K562 (cell line): ENCODE measurements around the gene EEF1AKMT1. TPM values are rescaled to one million over a fixed set of nuclear protein-coding genes. Genes with fewer than 3 reads are reported as not detected.

ENCODE experiments used
- CREM ChIP-seq: IDR thresholded peaks from 2 replicates; pipeline ENCODE4 v1.6.1; 2014; ENCODE audit warnings: antibody characterized with exemption, low read depth
- KAT8 ChIP-seq: fragments of 450-650 bp; IDR thresholded peaks from 2 replicates; pipeline ENCODE4 v1.6.1; 2016; ENCODE audit warnings: low read depth, mild to moderate bottlenecking
- MTA3 ChIP-seq: fragments of 450-650 bp; formaldehyde crosslinking; IDR thresholded peaks from 2 replicates; pipeline ENCODE4 v1.6.1; 2017; ENCODE audit warnings: mild to moderate bottlenecking, borderline replicate concordance
- RERE ChIP-seq: sonication (generic); formaldehyde crosslinking; IDR thresholded peaks from 2 replicates; pipeline ENCODE4 v1.8.0; 2023; ENCODE audit warnings: missing genetic modification reagents, mild to moderate bottlenecking, borderline replicate concordance
- polyA plus RNA-seq, 8 experiments: library from polyadenylated mRNA; depleted of rRNA in 4 of 8; stranded (reverse) in 5 of 8; unstranded in 3 of 8; fragments of >200 nt; fragmentation: Nextera tagmentation in 2 of 8; fragmentation: Illumina TruSeq in 1 of 8; extraction: Ambion mirVana in 2 of 8; extraction: Trizol in 1 of 8; gene quantifications; 2 replicates each; pipeline versions ENCODE4 v1.2.1 to v1.2.3, GENCODE V29; 2011 to 2014; ENCODE audit warnings: inconsistent platforms in 1 of 8, missing spikeins in 1 of 8
- total RNA-seq, 7 experiments: library from RNA; depleted of rRNA in 6 of 7; stranded (reverse); fragments of >200 nt in 6 of 7; fragmentation: Illumina TruSeq in 2 of 7; extraction: Trizol in 2 of 7; gene quantifications; 2 replicates each; pipeline versions ENCODE4 v1.2.1 to v1.2.3, GENCODE V29; 2011 to 2021; ENCODE audit warnings: low replicate concordance in 1 of 7
- TF ChIP-seq, protein P1 (sequence below): sonication (generic); formaldehyde crosslinking; IDR thresholded peaks from 2 replicates; pipeline ENCODE4 v1.8.0; 2022; ENCODE audit warnings: missing genetic modification reagents, mild to moderate bottlenecking, borderline replicate concordance
- TF ChIP-seq, protein P2 (sequence below): sonication (generic); formaldehyde crosslinking; IDR thresholded peaks from 2 replicates; pipeline ENCODE4 v1.8.0; 2022; ENCODE audit warnings: mild to moderate bottlenecking, low read depth, missing genetic modification reagents
- TF ChIP-seq, protein P3 (sequence below): IDR thresholded peaks from 2 replicates; pipeline ENCODE4 v1.6.1; 2012; ENCODE audit warnings: low read depth, low read length, improper control_type of control experiment, borderline replicate concordance

EEF1AKMT1 gene
- total and polyA plus RNA-seq, 9 of the 15 experiments (the other 6 are each of a cell fraction or from before 2014, with no cell fraction given): 5.3 to 36.3 (median 7.9) TPM

DNA sequence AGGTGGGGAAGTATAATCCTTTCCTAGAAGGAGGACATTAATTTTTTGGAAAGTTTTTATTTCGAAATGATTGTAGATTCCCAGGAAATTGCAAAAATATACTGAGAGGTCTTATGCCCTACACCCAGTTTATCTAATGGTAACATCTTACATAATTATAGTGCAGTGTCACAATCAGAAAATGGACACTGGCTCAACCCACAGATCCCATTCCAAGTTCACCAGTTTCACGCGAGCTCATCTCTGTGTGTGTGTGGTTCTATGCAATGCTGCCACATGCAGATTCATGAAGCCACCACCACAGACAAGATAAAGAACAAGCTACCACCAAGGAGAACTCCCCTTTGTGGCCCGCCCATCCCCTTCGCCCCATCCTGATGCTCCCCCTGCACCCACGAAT is 45.9 kb downstream of the EEF1AKMT1 start (continued):
- TF ChIP-seq RERE (CRISPR knock-in tag): no peak
- no peak for TF ChIP-seq MTA3
- no peak for TF ChIP-seq CREM
- TF ChIP-seq, protein P1, sequence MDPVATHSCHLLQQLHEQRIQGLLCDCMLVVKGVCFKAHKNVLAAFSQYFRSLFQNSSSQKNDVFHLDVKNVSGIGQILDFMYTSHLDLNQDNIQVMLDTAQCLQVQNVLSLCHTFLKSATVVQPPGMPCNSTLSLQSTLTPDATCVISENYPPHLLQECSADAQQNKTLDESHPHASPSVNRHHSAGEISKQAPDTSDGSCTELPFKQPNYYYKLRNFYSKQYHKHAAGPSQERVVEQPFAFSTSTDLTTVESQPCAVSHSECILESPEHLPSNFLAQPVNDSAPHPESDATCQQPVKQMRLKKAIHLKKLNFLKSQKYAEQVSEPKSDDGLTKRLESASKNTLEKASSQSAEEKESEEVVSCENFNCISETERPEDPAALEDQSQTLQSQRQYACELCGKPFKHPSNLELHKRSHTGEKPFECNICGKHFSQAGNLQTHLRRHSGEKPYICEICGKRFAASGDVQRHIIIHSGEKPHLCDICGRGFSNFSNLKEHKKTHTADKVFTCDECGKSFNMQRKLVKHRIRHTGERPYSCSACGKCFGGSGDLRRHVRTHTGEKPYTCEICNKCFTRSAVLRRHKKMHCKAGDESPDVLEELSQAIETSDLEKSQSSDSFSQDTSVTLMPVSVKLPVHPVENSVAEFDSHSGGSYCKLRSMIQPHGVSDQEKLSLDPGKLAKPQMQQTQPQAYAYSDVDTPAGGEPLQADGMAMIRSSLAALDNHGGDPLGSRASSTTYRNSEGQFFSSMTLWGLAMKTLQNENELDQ (CRISPR knock-in tag): no peak
- TF ChIP-seq KAT8: no peak
- TF ChIP-seq, protein P2, sequence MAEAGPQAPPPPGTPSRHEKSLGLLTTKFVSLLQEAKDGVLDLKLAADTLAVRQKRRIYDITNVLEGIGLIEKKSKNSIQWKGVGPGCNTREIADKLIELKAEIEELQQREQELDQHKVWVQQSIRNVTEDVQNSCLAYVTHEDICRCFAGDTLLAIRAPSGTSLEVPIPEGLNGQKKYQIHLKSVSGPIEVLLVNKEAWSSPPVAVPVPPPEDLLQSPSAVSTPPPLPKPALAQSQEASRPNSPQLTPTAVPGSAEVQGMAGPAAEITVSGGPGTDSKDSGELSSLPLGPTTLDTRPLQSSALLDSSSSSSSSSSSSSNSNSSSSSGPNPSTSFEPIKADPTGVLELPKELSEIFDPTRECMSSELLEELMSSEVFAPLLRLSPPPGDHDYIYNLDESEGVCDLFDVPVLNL (CRISPR knock-in tag): no peak
- TF ChIP-seq, protein P3, sequence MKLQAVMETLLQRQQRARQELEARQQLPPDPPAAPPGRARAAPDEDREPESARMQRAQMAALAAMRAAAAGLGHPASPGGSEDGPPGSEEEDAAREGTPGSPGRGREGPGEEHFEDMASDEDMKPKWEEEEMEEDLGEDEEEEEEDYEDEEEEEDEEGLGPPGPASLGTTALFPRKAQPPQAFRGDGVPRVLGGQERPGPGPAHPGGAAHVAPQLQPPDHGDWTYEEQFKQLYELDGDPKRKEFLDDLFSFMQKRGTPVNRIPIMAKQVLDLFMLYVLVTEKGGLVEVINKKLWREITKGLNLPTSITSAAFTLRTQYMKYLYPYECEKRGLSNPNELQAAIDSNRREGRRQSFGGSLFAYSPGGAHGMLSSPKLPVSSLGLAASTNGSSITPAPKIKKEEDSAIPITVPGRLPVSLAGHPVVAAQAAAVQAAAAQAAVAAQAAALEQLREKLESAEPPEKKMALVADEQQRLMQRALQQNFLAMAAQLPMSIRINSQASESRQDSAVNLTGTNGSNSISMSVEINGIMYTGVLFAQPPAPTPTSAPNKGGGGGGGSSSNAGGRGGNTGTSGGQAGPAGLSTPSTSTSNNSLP: no peak
